Activated CD4-positive, alpha-beta T cell treated with anti-CD3 and anti-CD28 coated beads, Interleukin-10, Interleukin-2, amounts not matched to agents 100 ng/mL and 50 ng/mL, durations not matched to agents 16 hours and 8 hours (primary cell): ENCODE measurements around the gene TAS2R38.

Experiments used
- DNase-seq: peaks from one replicate; pipeline ENCODE4 v3.0.0-alpha.2; 2020

Gene TAS2R38

DNA sequence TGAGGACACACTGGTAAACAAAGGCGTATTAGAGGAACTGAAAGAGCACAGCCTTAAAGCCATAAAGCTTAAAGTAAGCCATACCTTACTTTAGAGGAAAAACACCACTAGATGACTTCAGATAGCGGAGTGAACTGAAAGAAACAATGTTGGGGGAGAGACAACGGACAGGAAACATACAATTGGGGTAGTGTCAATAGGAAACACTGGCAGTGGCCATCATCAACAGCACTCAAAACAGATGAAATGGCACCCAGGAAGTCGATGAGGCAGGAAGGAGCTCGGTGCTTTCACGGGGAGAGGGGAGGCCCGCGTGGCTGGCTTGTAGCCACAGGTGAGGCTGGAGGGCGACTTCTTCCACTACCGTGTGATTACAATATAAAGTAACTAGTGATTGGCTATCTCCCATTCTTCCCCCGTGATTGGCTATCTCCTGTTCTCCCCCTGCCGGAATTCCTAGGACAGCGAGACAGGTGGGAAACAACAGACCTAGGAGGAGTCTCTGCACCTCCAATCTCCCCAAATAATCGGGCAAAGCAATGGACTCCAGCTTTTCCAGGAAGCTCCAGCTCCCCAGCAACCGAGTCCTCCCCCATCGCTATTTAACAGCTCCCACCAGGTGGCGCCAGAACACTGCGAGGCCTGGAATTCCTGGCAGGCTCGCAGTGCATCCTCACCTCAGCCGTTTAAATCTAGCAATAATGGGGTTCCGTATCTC is 2.4 kb upstream of the TAS2R38 start:
- DNase-seq = peak; percentile 74

DNA sequence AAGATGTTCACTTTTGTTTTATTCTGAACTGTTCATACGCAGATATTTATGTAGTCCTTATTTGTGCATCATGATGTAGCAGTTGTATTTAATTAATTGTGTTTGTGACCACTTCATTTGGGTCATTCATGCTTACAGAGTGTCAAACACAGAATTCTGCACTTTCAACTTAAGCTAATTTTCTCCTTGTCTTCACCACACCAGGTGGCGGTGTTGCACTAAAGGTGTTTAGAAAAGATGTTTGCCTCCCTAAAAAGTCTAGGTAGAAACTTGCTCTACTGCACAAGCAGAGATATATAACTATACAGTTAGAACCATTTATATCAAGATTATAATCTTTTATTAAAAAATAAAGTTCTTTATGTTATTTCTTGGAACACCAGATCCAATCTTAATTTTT is 1.3 kb upstream of the TAS2R38 start:
- DNase-seq = no peak

DNA sequence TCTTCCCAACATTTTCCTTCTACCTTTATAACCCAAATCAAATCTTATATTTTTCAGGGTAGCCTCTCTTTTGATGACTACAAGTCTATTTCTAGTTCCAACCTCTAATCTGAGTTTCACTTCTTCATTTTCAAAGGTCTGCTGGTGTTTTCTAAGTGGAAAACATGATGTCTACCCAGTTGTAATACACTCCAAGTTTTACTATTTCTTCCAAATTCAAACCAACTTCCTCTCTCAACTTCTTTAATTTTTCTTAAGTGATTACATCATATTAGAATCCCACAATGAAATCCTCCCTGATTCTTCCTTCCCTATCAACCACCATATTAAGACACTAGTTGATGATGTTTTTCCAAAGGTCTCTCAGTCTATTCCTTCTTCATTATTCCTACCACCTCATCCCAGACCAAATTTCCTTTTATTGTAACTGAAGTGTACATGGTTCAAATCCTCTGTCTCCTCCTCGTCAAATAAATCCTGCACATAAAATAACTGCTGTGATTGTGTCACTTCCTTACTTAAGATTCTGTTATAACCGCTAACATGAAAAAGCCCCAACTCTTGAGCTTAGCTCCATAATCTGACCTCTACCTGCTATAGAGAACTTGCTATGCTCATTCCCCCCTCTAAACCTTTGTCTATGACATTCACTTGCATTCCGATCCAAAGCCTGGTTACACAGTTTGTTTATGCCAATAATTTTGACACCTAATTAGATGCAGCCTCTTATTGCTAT is 12.7 kb downstream of the TAS2R38 start:
- no peak for DNase-seq

DNA sequence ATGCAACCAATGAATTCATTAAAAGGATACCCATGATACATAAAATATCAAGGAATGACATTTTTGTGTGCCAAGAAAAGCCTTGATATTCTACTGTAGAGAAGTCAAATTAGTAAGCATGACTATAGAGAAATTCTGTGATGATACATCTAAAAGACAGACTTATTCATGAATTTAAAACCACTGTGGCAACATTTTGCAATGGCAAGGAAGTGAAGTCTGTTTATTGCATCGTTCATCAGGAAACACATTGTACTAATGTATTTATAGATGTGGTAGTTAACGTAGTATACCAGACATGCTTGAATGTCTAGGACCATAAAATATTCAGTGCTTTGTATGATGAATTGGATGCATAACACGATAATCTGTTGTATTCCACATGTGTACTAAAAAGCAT is 17.5 kb downstream of the TAS2R38 start:
- DNase-seq = no peak

DNA sequence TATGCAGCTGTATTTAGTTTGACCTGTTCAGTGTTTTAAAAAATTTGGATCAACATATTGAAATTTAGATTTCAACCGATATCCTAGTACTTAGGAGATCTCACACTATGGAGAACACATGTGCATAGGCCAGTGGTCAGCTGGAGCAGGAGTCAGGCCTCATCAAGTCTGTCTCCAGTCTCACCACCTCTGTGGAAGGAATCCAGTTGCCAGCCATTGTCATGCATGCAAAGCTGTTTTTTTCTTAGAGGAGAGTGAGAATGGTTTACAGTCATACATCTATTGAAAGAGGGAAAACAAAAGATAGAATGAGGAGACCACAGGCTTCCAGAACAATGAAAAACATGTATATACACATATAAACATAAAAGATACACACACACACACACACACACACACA is 19.2 kb downstream of the TAS2R38 start:
- DNase-seq = no peak

DNA sequence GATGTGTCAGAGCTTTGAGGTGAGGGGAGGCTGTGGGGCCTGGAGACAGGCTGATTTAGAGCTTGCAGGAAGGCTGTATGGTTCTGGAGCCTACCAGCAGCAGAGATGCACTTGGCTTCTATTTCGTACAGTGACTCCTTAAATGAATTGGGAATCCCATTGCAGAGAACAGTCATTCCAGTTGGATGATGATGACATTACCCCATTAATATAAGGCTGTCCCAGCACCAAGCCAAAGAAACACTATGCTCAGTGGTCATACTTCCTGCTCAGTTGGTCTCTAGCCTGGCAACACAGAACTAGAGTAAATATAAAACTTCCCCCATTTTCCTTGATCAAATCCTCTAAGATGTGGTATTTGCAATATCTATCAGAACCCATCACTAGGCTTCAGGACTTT is 21.1 kb downstream of the TAS2R38 start:
- DNase-seq = no peak

DNA sequence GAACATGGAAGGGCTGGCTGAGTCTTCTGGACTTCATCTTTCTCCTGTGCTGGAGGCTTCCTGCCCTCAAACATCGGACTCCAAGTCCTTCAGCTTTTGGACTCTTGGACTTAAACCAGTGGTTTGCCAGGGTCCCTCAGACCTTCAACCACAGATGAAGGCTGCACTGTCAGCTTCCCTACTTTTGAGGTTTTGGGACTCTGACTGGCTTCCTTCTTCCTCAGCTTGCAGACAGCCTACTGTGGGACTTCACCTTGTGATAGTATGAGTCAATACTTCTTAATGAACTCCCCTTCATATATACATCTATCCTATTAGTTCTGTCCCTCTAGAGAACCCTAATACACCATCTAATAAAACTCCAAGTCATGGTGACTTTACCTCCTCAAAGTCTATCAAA is 22.8 kb downstream of the TAS2R38 start:
- DNase-seq = no peak

DNA sequence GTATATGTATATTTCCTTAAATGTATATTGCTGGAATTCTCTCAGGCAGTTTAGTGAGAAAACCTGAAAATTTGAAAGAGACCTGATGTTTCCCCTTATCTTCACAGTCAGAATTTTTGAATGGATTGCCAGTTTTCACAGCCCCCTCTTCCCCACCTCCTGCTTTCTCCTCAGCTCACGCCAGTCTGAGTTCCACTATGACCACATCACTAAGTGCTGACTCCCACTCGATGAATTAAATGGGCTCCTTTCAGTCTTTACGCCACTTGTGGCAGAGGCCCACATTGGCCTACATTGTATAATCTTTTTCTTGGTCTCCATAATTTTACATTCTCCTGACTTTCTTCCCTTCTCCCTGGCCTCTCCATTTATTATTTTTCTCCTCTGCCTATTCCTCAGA is 23.7 kb downstream of the TAS2R38 start:
- no peak for DNase-seq

DNA sequence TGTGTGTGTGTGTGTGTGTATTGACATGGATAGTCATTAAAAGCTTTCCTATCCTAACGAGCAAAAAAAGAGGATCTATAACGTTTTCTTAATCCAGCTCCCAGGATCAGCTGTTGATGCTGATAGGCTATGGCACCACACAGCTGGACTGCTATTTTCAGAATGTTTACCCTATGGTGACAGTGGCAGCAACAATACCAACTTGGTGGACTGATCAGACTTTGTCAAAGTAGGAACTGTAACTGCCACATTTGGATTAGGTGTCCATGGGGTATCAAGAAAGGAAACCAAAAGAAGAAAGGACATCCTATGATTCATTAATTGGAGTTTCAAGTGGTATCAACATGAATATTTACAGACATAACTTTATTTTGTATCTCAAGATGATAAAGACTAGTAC is 24.1 kb downstream of the TAS2R38 start:
- no peak for DNase-seq

DNA sequence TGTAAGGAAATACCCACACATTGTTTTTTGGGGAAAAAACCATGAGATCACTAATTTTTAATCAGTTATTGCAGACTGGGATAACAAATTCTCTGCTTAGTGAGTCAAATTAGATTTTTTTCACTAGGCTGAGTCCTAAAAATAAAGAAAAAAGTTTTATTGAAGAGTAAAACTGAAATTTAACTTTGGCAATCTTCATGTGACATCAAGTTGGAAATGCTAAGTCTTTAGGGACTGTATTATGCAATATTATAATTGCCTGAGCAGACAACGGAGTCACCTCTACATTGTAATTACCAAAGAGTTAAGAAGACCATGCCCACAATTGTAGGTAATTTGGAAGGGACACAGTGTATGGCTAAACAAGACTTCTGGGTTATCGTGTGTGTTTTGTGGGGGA is 24.6 kb downstream of the TAS2R38 start:
- DNase-seq = no peak

DNA sequence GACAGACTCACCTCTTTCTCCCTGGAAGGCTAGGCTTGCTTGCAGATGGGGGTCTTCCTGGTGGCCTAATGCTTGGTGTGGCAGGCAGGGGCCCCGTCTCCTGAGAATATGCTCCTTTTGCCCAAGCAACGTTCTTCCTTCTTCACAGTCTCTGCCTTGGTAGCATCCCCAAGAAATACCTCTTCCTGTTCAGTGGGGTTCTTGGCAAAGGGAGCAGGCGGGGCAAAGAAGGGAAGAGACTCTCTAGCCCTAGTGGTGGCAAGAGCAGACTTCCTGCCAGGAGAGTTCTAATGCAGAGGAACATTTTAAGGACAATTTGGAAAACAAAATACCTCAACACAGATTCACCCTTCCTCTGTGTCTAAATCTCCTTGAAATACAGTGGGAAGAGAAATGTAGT is 26.8 kb downstream of the TAS2R38 start, which contains the start of gene CLEC5A:
CLEC5A (minus strand) TSS at position 179 of the 400 bp plus-strand sequence. CDS start 682 bp downstream, outside the sequence.
- no peak for DNase-seq

DNA sequence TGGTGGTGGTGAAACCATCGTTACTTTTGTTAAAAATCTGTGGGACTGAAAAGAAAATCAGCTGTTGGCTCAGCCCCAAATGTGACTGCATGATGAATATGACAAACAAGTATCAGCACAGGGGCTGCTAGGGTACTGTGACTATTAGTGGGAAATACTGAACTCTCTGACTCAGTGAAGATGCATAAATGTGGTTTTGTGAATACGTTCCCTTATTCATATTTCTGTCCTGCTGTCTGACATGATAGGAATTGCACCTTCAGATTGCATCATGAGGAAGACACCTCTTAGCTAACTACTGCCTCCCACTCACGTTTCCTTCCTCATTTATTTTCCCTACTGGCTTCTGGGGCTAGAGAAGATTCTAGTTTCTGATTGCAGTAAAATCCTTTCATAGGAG is 28.2 kb downstream of the TAS2R38 start:
- no peak for DNase-seq

DNA sequence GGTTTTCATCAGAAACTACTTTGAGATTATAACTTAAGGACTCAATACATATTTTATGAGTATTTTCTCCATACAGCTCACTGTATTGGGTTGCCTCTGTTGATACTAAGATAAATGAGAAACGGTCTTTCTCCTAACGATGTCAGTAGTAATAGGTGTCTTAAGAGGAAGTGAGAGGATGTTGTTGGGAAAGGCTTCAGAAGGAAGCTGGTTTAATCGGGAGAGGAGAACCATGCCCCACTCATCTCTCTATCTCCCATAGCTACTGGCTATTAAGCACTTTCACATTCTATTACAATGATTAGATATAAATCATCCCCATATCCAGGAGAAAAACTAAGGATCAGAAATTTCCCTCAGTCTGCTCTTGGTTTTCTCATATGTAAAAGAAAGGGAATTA is 28.8 kb downstream of the TAS2R38 start:
- DNase-seq = no peak

DNA sequence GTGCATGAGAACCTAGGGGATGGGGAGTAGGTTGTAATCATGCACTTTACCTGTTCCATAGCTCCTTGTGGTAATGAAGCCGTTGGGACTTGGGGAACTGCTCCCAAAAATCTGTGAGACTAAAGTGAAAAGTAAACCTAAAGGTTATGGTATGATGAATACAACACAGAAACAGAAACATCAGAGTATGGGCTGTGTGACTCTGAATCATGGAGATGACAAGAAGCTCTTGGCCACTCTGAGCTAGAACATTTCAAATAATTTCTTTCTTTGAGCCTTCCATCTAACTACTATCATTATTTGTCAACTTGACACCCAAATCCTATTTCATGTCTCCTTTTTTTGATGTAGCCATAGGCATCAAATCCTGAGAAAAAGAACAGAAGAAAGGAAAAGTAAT is 29.7 kb downstream of the TAS2R38 start:
- no peak for DNase-seq

DNA sequence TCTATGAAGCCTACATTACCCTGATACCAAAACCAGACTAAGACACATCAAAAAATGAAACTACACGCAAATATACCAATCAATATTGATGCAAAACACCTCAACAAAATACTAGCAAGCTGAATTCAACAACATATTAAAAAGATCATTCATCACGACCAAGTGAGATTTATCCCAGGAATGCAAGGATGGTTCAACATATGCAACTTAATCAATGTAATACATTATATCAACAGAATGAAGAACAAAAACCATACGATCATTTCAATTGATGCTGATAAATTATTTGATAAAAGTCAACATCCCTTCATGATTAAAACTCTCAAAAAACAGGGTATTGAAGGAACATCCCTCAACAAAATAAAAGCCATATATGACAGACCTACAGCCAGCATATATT is 32.5 kb downstream of the TAS2R38 start:
- DNase-seq = no peak

DNA sequence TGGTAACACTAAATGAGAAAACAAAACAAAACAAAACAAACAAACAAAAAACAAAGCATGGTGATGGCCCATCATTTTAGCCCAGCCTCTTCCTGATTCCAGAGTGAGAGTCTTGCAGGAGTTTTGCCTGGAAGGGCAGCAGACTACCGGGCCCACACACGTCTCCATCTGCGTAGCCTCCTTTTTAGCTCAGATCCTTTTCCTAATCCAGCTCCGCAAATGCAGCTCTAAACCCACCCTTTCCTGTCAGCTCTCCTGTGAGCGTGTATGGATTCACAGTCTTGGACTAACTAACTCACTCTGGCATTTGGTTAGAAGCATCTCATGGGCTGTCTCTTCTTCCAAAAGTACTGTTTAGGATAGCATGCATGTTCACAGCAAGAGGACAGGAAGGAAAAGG is 43.4 kb downstream of the TAS2R38 start:
- DNase-seq = no peak

DNA sequence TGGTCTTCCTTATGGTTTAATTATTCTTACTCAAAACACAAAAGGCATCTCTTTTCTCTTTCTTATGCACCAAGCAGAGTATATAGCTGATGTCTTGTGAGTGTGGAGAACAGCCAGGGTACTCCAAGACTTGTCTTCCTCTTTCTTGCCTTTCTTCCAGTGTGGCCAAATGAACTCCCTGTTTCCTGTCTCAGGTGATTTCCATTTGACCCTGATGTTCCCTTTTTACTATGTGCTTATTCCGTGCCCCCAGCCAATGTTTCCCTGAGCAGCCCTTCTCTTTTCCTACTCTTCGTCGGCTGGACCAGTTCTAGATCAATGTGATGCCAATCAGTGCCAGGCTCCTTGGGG is 44.8 kb downstream of the TAS2R38 start:
- DNase-seq = no peak

DNA sequence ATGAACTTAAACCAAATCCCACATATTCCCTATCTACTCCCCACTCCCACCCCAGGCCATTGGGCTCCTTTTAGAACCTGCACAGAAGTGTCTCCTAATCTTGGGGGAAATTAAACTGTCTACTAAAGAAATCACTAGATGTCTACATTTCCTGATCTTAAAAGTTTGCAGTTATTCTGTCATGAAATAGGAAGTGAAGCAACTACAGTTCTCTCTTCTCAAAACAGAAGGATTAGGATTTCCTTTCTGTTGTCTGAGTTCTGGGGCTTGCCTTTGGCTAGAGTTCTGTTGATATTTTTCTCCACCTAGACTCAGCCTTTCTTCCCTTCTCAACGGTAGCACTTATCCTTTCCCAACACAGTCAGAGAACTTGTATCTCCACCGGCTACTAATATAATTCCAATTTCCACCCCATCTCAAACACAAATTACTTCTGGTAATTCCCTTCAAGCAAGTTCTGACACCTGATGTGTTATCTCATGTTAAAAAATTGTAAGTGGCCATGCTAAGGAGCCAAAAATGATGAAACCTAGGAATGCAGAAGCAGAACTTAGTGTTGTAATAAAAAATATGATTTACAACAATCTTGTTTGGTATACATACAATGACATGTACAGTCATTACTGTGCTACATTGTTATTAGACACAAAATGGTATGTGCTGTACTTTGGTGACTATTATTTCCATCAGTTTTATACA is 45.3 kb downstream of the TAS2R38 start:
- no peak for DNase-seq
